Measurements from ENCODE around the gene SGPP1.
"Not testable (repeated sequence)": the region's sequence is repeated elsewhere in the genome, so short reads cannot be mapped to it uniquely, and the experiment has no call there.

SGPP1 gene

DNA sequence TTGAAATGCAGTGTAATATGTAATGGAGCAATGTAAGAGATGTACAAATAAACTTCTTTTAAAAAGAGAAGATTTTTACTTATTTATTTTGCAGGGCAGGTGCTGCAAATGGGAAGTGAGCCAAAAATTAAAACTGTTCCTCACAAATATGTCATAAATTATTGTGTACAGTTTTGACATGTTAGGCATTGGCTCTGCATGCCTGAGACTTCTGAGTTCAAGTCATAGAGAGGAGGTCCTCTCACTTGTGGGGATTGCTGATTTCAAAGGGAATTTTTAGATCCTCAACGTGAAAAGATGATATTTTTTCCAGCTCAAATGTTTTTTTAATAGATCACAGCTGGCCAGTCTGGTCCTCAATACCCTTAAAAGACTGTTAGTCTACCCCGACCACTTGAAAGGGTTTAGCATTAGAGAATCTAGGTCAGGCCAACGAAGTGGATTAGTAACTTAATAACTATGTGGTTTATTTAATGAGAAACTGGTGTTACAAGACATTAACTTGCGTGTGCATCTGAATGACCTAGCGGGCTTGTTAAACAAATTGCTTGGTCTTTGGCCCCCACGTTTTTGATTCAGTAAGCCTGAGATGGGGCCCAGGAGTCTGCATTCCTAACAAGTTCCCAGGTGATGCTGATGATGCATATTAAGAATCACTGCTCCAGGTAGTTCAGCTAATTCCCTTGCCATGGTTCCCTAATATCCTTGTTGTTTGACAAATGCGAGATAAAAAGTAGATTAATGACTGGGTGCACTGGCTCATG, 55.3 kb downstream of the SGPP1 start:
- DNase-seq = peak; percentile 65

DNA sequence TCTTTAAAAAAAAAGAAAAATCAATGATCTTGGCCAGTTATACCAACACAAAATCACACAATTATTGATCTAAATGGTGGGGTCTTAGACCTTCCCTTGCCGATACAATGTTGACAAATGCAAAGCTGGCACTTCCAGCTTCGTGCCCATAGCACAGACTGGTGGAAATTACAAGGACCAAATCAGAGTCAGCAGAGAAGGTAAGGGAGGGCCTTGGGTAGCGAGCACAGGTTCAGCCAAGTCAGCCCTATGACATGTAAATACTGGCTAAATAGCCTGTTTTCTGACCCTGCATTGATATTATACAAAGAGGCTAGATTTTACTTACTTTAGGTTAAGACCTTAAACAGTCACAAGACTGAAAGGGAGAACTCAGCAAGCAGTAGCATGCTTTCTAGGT, 55.9 kb downstream of the SGPP1 start:
- no peak for DNase-seq

DNA sequence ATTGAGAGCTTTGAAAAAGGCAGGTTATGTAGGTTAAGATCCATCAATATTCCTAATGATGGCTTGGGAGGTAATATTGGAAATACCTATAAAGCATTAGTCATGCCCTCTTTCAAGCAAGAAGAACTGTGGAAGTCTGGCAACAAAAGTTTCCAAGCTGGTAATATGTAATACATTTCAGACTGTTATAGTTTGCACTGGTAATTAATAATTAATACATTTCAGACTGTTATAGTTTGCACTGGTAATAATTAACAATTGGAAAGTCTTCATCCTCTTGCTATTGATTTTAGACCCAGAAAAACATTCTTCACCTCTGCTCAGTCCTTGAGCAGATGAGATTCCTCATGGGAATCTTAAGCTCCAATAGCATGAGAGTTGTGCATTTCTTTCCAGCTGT, 57.2 kb downstream of the SGPP1 start:
- DNase-seq = no peak

DNA sequence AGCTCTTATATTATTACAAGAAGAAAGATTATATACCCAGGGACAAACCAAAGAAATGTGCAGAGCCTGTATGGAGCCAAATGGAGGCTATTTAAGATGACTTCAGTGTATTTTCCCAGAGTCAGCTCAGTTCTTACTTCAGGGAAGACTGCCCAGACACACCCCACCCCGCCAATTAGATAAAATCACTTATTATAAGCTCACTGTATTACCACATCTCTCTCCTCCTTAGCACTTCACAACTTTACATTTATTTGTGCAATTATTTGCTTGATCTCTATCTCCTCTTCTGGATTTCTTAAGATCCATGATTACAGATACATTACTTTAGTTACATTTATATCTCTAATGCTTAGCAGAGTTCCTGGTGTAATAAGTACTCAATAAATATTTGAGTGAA, 61.5 kb downstream of the SGPP1 start:
- no peak for DNase-seq

DNA sequence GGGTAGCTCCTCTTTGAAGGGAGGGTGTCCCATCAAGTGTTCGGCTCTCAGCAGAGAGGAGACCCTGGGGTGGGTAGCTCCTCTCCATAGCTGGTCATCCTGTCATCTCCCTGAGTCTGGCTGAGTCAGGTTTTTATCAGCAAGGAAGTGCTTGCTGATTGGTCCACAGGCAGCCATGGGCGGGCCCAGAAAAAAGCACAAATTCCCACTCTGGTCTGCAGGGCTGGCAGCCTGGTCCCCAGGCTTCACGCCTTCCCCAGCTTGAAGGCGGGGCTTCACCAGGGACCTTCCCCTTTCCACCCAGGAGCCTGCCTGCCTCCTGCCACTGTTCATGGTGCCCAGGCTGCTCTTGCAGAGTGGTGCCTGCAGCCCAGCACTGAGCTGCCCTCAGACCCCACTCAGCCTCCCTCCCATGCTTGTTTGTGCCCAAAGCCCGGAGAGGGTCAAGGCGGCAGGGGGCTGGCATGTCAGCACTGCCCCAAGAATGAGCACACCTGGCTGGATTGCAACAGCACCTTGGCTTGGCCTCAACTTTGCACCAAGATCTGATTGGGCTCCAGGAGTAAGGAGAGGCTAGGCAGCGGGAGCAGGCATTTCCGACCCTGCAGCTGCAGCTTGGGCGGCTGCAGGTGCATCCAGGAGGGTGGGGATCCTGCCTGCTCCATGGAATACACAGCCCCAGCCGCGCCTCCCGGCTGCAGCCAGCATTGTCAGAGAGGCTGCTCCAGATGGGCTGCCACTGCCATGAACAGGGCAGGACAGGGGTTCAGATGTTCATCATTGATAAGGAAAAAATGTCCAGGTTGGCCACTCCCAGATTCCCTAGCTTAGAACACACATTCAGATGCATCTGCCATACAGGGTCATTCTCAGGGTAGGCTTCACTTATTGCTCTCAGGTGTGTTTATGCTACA, 64.2 kb downstream of the SGPP1 start:
- DNase-seq = no peak

DNA sequence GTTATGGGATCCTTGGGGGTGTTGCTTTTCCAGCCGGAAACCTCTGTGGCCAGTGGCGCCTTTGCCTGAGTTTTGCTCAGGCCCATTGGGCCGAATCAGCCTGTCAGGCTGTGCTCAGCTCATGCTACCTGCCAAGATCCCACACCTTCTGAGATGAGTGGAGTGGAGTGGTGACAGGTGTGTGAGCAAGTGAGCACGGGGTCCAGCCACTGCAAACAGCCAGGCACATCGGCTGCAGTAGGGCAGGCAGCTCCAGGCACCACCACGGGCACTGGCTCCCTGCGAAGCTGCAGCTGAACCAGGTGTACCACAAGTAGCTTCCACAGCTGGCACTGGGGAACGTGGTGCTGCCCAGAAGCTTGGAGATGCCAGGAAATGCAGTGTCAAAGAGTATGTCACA, 65.1 kb downstream of the SGPP1 start:
- DNase-seq = no peak

DNA sequence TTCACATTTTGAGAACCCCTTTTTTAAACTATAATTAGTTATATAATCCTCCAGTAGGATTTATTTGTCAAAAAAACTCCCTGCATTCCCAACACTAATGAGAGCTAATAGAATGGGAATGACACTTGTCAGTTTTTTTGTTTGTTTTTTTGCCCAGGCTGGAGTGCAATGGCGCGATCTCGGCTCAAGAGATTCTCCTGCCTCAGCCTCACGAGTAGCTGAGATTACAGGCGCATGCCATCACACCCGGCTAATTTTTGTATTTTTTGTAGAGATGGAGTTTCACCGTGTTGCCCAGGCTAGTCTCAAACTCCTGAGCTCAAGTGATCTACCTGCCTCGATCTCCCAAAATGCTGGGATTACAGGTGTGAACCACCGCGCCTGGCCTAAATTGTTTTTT, 66.0 kb downstream of the SGPP1 start:
- DNase-seq = not testable (repeated sequence)

DNA sequence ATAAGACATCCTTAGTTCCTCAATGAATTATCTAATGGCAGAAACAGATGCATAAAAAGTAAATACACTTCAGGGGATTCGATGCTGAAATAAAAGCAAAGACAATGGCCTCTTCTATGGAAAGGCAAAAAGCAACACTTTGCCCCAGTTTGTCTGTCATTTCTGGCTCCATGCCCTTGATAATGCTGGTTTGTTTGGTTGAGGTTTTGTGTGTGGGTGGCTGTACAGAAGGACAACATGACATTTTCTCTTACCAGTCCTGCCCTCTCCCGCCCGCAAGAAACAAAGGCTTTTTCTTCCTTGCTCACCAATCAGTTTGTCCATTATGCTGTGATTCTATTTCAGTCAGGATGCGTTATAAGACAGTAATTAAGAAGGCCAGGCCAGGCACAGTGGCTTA, 68.1 kb downstream of the SGPP1 start:
- no peak for DNase-seq

DNA sequence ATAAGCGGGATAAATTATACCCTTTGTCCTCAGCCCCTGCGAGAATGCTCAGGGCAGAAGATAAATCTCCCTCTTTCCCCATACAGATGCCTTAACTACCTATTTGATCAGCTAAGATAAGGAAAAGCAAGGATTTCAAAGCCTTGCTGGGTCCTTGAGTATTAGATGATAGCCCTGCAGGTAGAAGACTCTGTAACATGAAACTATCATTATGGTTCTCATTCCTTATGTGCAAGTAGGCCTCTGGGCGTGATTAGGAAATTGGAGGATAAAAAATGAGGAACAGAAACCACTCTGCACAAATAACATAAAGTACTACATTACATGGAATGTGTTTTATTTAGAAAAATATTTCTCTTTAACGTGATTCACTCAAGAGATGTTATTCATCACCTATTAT, 71.7 kb downstream of the SGPP1 start:
- DNase-seq = no peak

DNA sequence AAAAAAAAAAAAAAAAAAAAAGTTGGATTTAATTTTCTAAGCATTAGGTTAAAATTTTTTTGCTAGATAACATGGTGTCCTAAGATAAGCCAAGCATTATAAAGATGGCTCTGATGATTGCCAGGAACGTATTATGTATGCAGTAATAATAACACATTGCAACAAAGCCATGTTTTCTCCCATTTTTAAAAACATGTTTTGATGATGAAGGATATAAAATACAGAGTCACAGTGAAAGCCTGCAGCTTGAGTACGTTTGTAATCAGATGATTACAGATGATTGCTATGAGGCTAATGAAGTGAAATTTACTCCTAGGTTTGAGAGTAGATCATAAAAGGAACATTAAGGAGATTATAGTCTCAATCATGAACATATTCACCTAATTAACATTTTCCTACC, 72.9 kb downstream of the SGPP1 start:
- DNase-seq = no peak

DNA sequence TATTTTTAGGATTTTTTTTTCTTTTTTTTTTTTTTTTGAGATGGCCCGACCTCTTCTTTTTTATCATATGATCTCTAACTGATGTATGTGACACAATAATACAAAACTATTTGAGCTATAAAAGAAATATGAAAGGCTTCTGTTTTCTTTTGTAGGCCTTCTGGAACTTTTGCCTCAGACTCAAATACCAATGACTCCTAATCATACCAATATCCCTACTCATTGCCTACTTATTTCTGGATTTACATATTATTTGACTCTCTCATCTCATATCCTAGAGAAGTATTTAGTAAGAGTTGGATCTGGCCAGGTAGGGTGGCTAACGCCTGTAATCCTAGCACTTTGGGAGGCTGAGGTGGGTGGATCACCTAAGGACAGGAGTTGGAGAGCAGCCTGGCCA, 73.5 kb downstream of the SGPP1 start:
- DNase-seq = peak; percentile 64

DNA sequence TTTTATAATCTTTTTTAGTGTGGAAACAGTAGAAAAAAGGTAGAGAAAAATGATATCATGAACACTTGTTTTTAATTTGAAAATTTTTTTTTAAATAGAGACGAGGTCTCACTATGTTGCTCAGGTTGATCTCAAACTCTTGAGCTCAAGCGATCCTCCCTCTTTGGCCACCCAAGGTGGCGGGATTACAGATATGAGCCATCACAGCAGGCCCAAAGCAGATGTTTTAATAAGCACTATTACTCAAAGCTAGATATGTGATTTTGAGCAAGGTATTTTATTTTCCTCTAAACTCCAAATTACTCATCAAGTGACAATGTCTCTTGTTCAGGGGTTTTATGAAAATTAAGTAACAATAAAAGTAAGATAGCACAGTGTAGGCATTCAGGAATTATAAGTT, 75.5 kb downstream of the SGPP1 start:
- no peak for DNase-seq

DNA sequence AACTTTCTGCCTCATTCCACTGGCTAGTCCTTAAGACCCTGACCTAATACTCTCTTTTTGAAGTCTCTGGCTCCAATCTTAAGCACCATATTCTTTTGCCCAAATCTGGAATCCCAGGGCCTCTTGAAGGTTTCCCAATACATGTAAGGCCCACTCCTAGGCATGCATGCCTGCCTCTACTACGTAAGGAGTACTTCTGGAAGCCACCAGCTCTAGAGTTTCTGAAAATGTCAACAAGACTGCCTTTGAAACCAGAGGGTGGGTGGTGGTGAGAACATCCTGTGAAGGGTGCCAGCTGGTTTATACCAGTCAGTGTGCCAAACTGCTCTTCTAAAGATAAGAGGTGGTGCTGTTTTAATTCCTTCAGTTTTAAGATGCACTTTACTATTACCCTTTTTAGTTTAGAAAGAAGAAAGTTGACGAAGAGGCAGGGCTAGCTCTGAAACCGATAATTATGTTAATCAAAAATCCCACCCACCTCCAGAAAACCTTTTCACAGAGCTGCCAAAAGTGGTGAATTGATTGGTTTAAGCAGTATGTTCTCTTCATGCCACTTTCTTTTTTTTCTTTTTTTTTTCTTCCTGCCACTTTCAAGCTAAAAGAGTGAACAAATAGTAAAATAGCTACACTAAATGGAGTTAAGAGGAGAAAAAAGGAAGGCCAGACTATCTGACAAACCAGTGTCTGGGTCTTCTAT, 77.5 kb downstream of the SGPP1 start:
- DNase-seq = no peak

DNA sequence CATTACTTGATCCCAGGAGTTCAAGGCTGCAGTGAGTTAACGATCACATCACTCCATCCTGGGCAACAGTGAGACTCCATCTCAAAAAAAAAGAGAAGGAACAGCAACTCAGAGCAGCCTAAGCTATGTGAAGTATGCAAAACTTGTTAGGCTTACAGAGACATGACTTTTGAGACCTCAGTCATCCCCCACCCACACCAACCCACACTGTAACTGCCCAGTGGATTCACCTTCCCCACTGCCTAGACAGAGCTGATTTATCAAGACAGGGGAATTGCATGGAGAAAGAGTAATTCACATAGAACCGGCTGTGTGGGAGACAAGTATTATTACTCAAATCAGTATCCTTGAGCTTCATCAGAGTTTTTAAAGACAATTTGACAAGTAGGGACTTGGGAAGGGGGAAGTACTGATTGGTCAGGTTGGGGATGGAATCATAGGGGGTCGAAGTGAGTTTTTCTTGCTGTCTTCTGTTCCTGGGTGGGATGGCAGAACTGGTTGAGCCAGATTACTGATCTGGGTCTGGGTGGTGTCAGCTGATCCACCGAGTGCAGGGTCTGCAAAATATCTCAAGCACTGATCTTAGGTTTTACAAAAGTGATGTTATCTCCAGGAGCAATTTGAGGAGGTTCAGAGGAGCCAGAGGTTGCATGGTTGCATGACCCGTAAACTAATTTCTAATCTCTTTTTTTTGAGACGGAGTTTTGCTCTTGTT, 80.0 kb downstream of the SGPP1 start:
- peak; percentile 4 for DNase-seq

DNA sequence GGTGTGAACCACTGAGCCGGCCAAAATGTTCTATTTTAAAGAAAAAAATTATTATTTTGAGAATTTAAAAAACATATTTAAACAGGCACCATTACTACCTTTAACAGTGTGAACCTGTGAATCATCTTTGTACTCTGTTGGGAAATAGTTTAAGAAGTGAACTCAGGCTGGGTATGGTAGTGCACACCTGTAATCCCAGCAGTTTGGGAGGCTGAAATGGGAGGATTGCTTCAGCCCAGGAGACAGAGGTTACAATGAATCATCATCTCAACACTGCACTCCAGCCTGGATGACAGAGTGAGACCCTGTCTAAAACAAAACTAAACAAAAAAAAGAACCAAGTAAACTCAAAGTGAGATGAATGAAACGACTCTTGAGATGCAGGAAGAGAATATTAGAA, 83.1 kb downstream of the SGPP1 start:
- DNase-seq = no peak

DNA sequence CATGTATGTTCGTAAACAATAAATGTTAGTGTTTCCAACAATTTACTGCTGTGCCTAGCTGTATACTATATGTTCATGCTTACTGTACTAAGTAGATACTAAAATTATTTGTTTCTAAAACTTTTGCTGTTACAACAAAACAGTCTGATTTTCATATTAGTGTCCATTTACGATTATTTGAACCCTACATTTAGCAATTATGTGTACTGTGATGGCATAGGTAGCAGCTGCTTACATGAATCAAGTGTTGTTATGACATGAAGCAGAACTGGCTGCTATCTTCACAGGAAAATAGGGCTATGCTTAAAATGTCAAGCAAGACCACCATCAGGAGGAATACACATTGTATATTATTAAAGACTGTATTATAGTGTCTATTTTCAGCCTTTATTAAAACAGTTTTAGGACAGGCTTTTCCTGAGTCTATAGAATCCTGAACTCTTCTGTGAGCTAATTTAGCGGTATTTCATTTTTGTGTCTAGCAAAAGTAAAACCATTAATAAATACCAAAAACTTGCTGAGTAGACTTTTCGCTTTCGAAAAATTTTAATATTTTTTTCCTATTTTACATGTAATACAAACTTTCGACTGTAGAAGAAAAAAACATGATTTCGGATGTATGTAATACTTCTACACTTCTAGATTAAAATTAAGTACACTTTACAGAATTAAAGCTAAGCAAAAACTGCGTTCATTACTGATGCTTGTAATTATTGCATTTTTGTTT, 85.0 kb downstream of the SGPP1 start:
- DNase-seq = no peak

DNA sequence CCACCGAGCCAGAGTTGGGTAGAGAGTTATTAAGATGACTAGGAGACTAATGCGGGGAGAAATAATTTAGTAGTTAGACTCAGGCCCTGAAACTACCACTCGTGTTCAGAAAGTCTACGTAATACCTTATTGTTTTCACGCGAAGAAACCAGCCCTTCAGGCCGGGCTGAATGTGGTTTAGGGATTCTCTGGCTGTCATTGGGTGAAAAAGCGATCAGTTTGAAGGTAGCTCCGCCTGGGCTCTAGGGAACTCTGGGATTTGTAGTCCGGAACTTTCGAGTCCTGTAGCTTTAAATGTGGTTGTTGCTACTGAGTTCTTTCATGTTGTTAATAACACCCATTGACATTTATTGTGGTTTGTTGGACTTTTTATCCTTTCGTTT, 85.6 kb downstream of the SGPP1 start:
- peak; percentile 94 for DNase-seq

DNA sequence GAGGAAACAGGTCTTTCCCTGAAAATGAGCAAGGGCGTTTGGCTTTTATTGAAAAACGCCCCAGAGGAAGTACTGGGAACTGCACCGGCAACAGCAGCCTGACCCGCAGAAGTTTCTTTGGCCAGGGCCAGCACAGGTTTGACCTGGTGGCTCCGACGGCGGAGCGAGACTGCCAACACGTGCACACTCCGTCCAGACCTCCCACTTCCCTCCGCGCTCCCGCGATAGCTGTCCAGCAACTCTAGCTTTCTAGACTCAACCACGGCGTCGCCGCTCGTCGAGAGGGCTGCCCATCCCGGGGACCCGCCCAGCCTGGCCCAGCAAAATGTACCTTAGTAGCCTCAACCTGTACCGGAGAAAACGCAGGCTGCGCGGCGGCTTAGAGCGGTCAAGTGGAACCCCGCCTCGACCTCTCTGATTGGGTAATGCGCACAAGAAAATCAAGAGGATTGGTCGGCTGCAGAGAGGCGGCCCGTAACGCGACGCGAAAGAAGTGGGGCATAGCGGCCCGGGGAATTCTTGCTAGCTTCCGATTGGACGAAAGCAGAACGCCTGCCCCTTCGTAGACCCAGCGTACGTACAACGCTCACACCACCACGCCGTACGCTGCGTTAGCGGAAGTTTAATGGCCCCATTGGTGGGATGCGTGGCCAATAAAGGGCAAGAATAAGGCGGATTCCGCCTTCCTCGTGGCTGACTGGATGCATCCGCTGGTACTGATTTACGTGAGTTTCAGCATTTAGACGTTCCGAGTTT, 86.2 kb downstream of the SGPP1 start, which contains the start of gene WDR89:
Gene WDR89, minus strand, starts transcription at position 399 of the 756 bp plus-strand sequence. CDS start 41,929 bp downstream, outside the sequence.
- DNase-seq = peak; percentile 100

DNA sequence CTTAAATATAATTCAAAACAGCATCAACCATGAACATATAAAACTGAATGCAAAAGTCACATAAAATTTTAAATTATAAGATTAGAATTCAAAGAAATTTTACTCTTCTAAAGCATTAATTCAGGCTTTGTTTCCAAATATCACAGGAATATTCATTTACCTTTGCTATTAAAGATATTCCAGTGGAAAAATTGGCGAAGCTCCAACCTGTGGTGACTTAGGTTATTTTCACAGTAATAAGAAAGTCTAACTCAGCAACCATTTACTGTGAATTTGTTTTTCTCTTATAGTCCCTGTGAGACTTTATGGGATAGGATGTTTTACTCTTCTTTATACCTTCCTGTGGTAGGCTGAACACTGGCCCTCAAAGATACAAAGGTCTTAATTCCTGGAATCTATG, 89.4 kb downstream of the SGPP1 start:
- DNase-seq = no peak

DNA sequence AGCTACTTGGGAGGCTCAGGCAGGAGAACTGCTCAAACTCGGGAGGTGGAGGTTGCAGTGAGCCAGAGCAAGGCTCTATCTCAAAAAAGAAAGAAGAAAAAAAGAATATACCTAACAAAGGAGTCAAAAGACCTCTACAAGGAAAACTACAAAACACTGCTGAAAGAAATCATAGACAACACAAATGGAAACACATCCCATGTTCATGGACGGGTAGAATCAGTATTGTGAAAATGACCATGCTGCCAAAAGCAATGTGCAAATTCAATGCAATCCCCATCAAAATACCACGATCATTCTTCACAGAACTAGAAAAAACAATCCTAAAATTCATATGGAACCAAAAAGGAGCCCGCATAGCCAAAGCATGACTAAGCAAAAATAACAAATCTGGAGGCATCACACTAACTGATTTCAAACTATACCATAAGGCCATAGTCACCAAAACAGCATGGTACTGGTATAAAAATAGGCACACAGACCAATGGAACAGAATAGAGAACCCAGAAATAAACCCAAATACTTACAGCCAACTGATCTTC, 91.7 kb downstream of the SGPP1 start:
- peak; percentile 36 for DNase-seq

All from fibroblast of skin of right biceps (primary cell).